Measurements from ENCODE around the gene PRDX5. TPM values are rescaled to one million over a fixed set of nuclear protein-coding genes. Genes with fewer than 3 reads are reported as not detected.

The PRDX5 gene
- total and polyA plus RNA-seq, 9 of the 15 experiments (the other 6 are each of a cell fraction or from before 2014, with no cell fraction given): 40.8 to 327 (median 204) TPM

DNA sequence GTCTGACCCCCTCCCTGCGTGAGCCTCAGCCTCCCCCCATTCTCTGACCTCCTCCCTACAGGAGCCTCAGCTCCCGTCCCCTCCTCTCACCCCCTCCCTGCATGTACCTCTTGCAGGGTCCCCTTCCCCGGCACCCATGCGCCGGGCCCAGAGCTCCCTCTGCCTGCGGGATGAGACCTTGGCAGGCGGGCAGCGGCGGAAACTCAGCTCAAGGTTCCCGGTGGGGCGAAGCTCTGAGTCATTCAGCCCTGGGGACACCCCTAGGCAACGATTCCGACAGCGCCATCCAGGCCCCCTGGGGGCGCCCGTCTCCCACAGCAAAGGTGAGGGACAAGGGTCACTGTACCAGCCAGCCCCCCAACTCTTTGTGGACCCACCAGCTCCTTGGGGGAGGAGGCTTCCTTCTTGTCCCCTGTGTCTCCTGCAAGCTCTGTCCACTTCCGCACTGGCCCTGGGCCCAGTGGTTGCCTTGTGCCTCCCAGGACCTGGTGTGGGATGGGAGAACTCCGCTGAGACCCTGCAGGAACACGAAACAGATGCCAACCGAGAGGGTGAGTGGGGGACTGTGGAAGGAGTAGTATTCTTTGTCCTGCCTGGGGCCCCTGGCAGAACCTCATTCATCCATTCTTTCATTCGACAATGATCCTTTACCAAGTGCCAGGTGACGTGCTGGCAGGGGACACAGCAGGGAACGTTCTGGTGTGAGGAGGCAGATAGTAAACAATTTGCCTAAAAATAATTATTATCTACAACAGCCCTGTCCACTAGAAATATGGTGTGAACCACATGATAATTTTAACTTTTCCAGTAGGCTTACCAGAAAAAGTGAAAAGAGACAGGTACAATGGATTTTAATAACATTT lies 37.4 kb downstream of the PRDX5 start (continued):
- TF ChIP-seq GTF2E2 (tag; IDR thresholded peaks at IDR 0.05) (no peak), ZNF217 (CRISPR knock-in tag; IDR thresholded peaks at IDR 0.05) (no peak), DMBX1 (CRISPR knock-in tag; IDR thresholded peaks at IDR 0.05; ENCODE audit: borderline replicate concordance) (peak; percentile 39; the same call in 1 of the 2 replicates), ETV6 (IDR thresholded peaks at IDR 0.05; ENCODE audit: borderline replicate concordance in 1 of 2, low read depth in 2 of 2, low read length in 1 of 2) (no peak), ETV6 (CRISPR knock-in tag; IDR thresholded peaks at IDR 0.05; ENCODE audit: borderline replicate concordance) (0 out of 2 replicates have a peak, but pooled peaks have one; percentile 24), HEY1 (CRISPR knock-in tag; IDR thresholded peaks at IDR 0.05; ENCODE audit: borderline replicate concordance) (no peak), BRD4 (IDR thresholded peaks at IDR 0.05) (no peak), WHSC1 (IDR thresholded peaks at IDR 0.05; ENCODE audit: low read length) (no peak), KDM5B (IDR thresholded peaks at IDR 0.05; ENCODE audit: insufficient replicate concordance, low read depth, low read length) (no peak), MCM7 (IDR thresholded peaks at IDR 0.05) (no peak), KDM2B (CRISPR knock-in tag; IDR thresholded peaks at IDR 0.05) (no peak), RUNX1 (IDR thresholded peaks at IDR 0.05; ENCODE audit: low read depth) (no peak), SP2 (IDR thresholded peaks at IDR 0.05; ENCODE audit: extremely low read depth, low read depth, low read length, poor library complexity, severe bottlenecking) (no peak), HMG20A (CRISPR knock-in tag; conservative IDR thresholded peaks at IDR 0.05) (no peak), MAFK (IDR thresholded peaks at IDR 0.05; ENCODE audit: low read length) (peak; percentile 8; the same call in 1 of the 2 replicates), ZNF274 (IDR thresholded peaks at IDR 0.05; ENCODE audit: borderline replicate concordance, low read depth, low read length) (no peak)
- TF ChIP-seq, protein P1, sequence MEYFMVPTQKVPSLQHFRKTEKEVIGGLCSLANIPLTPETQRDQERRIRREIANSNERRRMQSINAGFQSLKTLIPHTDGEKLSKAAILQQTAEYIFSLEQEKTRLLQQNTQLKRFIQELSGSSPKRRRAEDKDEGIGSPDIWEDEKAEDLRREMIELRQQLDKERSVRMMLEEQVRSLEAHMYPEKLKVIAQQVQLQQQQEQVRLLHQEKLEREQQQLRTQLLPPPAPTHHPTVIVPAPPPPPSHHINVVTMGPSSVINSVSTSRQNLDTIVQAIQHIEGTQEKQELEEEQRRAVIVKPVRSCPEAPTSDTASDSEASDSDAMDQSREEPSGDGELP (CRISPR knock-in tag; IDR thresholded peaks at IDR 0.05; ENCODE audit: borderline replicate concordance): peak; percentile 88
- TF ChIP-seq, protein P2, sequence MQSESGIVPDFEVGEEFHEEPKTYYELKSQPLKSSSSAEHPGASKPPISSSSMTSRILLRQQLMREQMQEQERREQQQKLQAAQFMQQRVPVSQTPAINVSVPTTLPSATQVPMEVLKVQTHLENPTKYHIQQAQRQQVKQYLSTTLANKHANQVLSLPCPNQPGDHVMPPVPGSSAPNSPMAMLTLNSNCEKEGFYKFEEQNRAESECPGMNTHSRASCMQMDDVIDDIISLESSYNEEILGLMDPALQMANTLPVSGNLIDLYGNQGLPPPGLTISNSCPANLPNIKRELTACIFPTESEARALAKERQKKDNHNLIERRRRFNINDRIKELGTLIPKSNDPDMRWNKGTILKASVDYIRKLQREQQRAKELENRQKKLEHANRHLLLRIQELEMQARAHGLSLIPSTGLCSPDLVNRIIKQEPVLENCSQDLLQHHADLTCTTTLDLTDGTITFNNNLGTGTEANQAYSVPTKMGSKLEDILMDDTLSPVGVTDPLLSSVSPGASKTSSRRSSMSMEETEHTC (IDR thresholded peaks at IDR 0.05): no peak
- TF ChIP-seq, protein P3, sequence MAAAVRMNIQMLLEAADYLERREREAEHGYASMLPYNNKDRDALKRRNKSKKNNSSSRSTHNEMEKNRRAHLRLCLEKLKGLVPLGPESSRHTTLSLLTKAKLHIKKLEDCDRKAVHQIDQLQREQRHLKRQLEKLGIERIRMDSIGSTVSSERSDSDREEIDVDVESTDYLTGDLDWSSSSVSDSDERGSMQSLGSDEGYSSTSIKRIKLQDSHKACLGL (CRISPR knock-in tag; IDR thresholded peaks at IDR 0.05; ENCODE audit: borderline replicate concordance, poor library complexity, severe bottlenecking): no peak
- TF ChIP-seq, protein P4, sequence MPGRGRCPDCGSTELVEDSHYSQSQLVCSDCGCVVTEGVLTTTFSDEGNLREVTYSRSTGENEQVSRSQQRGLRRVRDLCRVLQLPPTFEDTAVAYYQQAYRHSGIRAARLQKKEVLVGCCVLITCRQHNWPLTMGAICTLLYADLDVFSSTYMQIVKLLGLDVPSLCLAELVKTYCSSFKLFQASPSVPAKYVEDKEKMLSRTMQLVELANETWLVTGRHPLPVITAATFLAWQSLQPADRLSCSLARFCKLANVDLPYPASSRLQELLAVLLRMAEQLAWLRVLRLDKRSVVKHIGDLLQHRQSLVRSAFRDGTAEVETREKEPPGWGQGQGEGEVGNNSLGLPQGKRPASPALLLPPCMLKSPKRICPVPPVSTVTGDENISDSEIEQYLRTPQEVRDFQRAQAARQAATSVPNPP (IDR thresholded peaks at IDR 0.05; ENCODE audit: borderline replicate concordance, insufficient read depth, insufficient read length): no peak
- TF ChIP-seq, protein P5, sequence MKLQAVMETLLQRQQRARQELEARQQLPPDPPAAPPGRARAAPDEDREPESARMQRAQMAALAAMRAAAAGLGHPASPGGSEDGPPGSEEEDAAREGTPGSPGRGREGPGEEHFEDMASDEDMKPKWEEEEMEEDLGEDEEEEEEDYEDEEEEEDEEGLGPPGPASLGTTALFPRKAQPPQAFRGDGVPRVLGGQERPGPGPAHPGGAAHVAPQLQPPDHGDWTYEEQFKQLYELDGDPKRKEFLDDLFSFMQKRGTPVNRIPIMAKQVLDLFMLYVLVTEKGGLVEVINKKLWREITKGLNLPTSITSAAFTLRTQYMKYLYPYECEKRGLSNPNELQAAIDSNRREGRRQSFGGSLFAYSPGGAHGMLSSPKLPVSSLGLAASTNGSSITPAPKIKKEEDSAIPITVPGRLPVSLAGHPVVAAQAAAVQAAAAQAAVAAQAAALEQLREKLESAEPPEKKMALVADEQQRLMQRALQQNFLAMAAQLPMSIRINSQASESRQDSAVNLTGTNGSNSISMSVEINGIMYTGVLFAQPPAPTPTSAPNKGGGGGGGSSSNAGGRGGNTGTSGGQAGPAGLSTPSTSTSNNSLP (IDR thresholded peaks at IDR 0.05; ENCODE audit: borderline replicate concordance, low read depth, low read length): no peak
